Activated CD4-positive, alpha-beta T cell treated with anti-CD3 and anti-CD28 coated beads, Interleukin-2, Interleukin-4, amounts not matched to agents 100 ng/mL and 50 ng/mL, durations not matched to agents 16 hours and 8 hours (primary cell): Measurements from ENCODE around the gene HDAC10.
"Not testable (repeated sequence)": the region's sequence is repeated elsewhere in the genome, so short reads cannot be mapped to it uniquely, and the experiment has no call there.

Source experiments
- DNase-seq: peaks from one replicate; pipeline ENCODE4 v3.0.0-alpha.2; 2020; ENCODE audit warnings: low spot score

The HDAC10 gene

GRCh38 chr22:50216684-50217520 lies 34.2 kb downstream of the HDAC10 start:
- DNase-seq: no peak

DNA sequence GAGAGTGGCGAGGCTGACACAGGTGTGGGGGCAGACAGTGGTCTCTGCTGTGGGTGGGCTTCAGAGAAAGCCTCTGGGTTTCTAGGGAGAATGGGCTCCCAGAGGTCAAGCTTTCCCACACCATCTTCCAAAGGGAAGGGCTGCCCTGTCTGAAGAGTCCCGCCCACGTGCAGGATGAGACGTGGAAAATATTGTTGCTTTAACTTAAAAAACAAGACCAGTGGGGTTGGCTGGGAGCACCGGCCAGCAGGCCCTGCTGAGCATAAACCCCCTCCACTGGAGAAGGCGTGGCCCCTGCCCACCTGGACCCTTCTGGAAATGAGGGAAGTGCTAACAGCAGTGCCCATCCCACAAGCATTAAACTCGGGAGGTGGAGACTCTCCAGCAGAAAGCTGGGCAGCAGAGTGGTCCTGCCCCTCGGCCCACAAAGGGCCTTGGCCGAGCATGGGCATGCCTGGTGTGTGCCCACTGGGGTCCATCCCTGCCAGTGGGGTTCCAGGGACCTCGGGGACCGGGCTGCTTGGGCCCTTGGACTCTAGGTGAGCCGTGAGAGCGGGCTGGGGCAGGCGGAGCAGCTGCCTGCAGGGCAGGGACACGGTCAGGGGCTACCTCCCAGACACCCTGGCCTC lies 34.9 kb downstream of the HDAC10 start:
- DNase-seq: no peak

- no peak for DNase-seq
These were observed 35.6 kb downstream of the HDAC10 start for GRCh38 chr22:50215297-50216054.

GRCh38 chr22:50213263-50213662 lies 37.8 kb downstream of the HDAC10 start:
- DNase-seq: no peak

- DNase-seq: no peak
These were observed 39.9 kb downstream of the HDAC10 start for GRCh38 chr22:50211147-50211546.

- no peak for DNase-seq
These were observed 40.5 kb downstream of the HDAC10 start for GRCh38 chr22:50210378-50211139.

GRCh38 chr22:50209893-50210292 lies 41.2 kb downstream of the HDAC10 start:
- peak; percentile 70 for DNase-seq

GRCh38 chr22:50208939-50209892 lies 41.8 kb downstream of the HDAC10 start:
- DNase-seq: no peak

DNA sequence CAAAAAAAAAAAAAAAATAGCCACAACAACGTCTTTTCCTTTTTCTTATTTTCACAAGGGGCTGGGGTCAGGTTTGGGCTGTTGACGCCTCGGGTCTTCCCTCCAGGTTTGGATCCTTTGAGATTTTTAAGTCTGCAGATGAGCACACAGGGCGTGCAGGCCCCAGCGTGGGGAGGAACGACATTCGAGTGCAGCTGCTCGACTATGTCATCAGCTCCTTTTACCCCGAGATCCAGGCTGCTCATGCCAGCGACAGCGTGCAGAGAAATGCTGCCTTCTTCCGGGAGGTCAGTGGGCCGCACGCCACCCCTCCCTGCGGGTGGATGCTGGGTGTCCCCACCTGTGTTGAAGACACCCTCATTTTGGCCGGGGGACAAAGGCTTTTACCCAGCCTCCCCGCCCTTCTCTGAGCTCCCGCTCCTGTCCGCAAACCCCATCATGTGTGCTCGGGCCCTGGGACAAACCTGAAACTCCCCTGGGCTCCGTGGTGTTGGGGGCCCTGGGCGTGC lies 42.6 kb downstream of the HDAC10 start:
- no peak for DNase-seq

DNA sequence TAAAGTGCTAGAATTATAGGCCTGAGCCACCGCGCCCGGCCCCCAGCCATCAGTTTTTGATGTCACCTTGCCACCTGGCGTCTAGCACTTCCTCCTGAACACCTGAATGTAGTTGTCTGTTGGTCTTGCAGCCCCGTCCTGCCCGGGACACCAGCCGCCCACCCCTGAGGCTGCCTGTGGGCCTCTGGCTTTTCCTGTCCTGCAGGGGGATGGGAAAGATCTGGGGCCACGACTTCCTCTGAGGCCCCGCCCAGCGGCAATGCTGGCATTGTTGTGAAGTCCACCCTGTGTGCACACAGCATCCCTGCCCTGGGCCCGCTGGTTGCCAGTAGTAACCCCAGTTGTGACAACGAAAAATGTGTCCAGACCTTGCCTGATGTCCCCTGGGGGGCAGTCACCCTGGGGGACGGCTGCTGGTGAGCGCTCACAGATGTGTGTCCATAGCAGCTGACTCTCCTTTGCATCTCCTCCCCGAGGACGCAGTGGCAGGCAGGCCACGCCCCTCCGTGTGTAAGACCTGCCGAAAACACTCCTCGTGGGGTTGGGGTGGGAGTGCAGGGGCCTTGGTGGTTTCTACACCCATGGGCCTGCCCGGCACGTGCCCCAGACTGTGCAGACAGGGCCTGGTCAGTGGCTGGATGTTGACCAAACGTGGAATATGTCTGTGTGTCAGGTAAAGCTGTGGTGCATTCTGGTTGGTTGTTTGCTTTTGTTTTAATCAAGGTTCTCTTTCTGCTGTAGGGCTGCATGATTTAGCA lies 43.5 kb downstream of the HDAC10 start:
- no peak for DNase-seq

GRCh38 chr22:50206599-50206998 lies 44.5 kb downstream of the HDAC10 start:
- no peak for DNase-seq

DNA sequence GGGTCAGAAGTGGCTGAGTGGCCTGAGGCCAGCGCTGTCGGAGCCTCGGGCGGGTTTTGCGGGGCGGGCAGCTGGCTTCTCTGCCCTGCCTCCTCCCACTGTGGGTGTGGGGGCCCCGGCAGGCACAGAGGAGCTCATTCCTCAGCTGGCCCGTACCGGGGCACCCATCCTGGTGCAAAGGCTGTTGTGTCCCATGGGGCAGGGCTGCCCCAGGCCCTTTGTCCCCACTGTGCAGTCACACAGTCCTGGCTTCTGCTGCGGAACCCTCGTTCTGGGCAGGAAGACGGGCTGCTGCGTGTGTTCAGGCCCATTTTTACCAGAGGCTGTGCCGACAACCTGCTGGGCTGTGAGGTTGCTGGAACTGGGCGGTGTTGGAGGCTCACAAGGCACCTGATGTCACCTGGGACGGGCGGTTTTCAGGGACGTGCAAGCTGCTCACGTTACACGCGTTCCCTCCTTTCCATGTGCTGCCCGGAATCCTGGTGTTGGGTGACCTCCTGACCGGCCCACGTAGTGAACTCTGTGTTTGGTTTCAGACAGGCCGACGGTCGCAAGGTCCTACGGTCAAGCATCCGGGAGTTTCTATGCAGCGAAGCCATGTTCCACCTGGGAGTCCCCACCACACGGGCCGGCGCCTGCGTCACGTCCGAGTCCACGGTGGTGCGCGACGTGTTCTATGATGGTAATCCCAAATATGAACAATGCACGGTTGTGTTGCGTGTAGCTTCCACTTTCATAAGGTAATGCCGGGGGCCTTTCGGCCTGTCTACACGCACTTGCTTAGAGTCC lies 45.1 kb downstream of the HDAC10 start:
- DNase-seq: no peak

DNA sequence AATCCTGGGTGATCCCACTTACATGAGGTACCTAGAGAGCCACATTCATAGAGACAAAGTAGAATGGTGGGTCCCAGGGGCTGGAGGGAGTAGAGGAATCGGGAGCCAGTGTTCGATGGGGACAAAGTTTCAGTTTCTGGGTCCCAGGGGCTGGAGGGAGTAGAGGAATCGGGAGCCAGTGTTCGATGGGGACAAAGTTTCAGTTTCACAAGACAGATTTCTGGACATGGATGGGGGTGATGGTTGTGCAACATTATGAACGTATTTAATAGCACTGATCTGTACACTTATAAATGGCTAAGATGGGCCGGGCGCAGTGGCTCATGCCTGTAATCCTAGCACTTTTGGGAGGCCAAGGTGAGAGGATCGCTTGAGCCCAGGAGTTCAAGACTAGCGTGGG lies 46.1 kb downstream of the HDAC10 start:
- not testable (repeated sequence) for DNase-seq

DNA sequence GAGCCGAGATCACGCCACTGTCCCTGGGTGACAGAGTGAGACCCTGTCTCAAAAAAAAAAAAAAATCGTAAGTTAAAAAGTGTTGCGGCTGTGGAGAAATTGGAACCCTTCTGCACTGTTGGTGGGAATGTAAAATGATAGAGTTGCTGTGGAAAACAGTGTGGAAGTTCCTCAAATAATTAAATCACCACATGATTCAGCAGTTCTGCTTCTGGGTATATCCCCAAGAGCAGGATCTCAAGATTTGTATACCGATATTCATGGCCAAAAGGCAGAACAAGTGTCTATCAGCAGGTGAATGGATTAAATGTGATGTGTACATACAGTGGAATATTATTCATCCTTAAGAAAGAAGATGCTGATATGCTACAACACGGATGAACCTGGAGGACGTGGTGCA lies 46.5 kb downstream of the HDAC10 start:
- DNase-seq: no peak

DNA sequence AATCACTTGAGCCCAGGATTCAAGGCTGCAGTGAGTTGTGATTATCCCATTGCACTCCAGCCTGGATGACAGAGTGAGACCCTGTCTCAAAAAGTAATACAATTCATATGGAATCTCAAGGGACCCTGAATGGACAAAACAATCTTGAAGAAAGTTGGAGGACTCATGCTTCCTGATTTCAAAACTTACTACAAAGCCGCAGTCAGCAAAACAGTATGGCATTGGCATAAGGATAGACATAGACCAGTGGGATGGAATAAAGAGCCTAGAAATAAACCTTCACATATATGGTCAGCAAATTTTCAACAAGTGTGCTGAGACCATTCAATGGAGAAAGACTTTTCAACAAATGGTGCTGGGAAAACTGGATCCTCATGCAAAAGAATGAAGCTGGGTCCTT lies 47.8 kb downstream of the HDAC10 start:
- no peak for DNase-seq

- no peak for DNase-seq
These were observed 48.9 kb downstream of the HDAC10 start for GRCh38 chr22:50202130-50202666.

- DNase-seq: no peak
These were observed 49.6 kb downstream of the HDAC10 start for GRCh38 chr22:50201191-50202129.
